ENCODE measurements around the gene DIRAS2.
A peak's percentile ranks its signal among the peaks of the same experiment; 100 is the strongest.
"Not testable (repeated sequence)": the region's sequence is repeated elsewhere in the genome, so short reads cannot be mapped to it uniquely, and the experiment has no call there.

The DIRAS2 gene

GRCh38 chr9:90642570-90643539, at the start of gene DIRAS2:
DIRAS2 (minus strand) TSS chr9:90642824; CDS start chr9:90613827, 28,997 bp downstream.
- DNase-seq, result peak; percentile 56

GRCh38 chr9:90684736-90685135, 42.1 kb upstream of the DIRAS2 start:
- no peak for DNase-seq

- no peak for DNase-seq
Measured at GRCh38 chr9:90684106-90684505, 41.5 kb upstream of the DIRAS2 start.

GRCh38 chr9:90680534-90680933, 37.9 kb upstream of the DIRAS2 start:
- DNase-seq, result no peak

GRCh38 chr9:90665072-90665471, 22.4 kb upstream of the DIRAS2 start:
- DNase-seq, result no peak

- no peak for DNase-seq
Measured at GRCh38 chr9:90659650-90660364, 17.2 kb upstream of the DIRAS2 start.

GRCh38 chr9:90658783-90659182, 16.2 kb upstream of the DIRAS2 start:
- DNase-seq, result no peak

- DNase-seq, result no peak
Measured at GRCh38 chr9:90658181-90658580, 15.6 kb upstream of the DIRAS2 start.

- not testable (repeated sequence) for DNase-seq
Measured at GRCh38 chr9:90656876-90657275, 14.3 kb upstream of the DIRAS2 start.

GRCh38 chr9:90651246-90651645, 8.6 kb upstream of the DIRAS2 start:
- DNase-seq, result no peak

GRCh38 chr9:90647843-90648242, 5.2 kb upstream of the DIRAS2 start:
- DNase-seq, result no peak

GRCh38 chr9:90645721-90646120, 3.1 kb upstream of the DIRAS2 start:
- no peak for DNase-seq

- DNase-seq, result no peak
Measured at GRCh38 chr9:90641884-90642487, 638 bp downstream of the DIRAS2 start.

- no peak for DNase-seq
Measured at GRCh38 chr9:90641086-90641485, 1.5 kb downstream of the DIRAS2 start.

GRCh38 chr9:90640361-90640760, 2.3 kb downstream of the DIRAS2 start:
- no peak for DNase-seq

- DNase-seq, result no peak
Measured at GRCh38 chr9:90637626-90638025, 5.0 kb downstream of the DIRAS2 start.

GRCh38 chr9:90632647-90633207, 9.9 kb downstream of the DIRAS2 start:
- DNase-seq, result no peak

GRCh38 chr9:90631964-90632363, 10.7 kb downstream of the DIRAS2 start:
- DNase-seq, result no peak

GRCh38 chr9:90629991-90630390, 12.6 kb downstream of the DIRAS2 start:
- no peak for DNase-seq

GRCh38 chr9:90629354-90629753, 13.3 kb downstream of the DIRAS2 start:
- DNase-seq, result no peak

- DNase-seq, result no peak
Measured at GRCh38 chr9:90616806-90617205, 25.8 kb downstream of the DIRAS2 start.

- DNase-seq, result no peak
Measured at GRCh38 chr9:90613502-90613901, 29.1 kb downstream of the DIRAS2 start.

- no peak for DNase-seq
Measured at GRCh38 chr9:90612957-90613356, 29.7 kb downstream of the DIRAS2 start.

All from NCI-H526 treated with DMSO at 0.1 percent for 48 hours (cell line).